Glomerular endothelial cell (primary cell): ENCODE data around the gene SLC5A11. TPM values are rescaled to one million over a fixed set of nuclear protein-coding genes. Genes with fewer than 3 reads are reported as not detected.
"Not testable (repeated sequence)": the region's sequence is repeated elsewhere in the genome, so short reads cannot be mapped to it uniquely, and the experiment has no call there.

ENCODE experiments used
- DNase-seq: peaks from one replicate; pipeline ENCODE4 v3.0.0-alpha.2; 2011; ENCODE audit warnings: low read depth, low spot score; ENCODE audit errors: extremely low read depth
- total RNA-seq: library from RNA; depleted of rRNA; stranded (reverse); fragments of >200 nt; gene quantifications from 2 replicates; pipeline ENCODE4 v1.2.3, GENCODE V29; 2015

The SLC5A11 gene
- total RNA-seq, 1 donor from 2014 or later = 0.29 TPM

- DNase-seq = no peak
Observed at GRCh38 chr16:24834459-24835335, 11.1 kb upstream of the SLC5A11 start.

DNA sequence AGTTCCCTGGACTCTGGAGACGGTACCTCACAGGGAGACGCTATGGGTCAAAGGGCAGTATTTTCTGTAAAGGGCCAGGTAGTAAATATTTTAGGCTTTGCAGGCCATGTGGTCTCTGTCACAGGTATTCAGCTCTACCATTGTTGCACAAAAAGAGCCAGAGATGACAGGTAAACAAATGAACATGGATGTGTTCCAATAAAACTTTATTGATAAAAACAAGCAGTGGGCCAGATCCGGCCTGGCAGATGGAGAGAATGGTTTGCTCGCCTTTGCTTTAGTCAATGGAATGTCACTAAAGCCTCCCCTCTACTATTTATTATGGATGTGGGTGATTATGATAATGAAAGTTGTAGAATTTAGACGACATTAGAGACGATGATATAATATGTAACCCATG, 8.9 kb upstream of the SLC5A11 start:
- no peak for DNase-seq

DNA sequence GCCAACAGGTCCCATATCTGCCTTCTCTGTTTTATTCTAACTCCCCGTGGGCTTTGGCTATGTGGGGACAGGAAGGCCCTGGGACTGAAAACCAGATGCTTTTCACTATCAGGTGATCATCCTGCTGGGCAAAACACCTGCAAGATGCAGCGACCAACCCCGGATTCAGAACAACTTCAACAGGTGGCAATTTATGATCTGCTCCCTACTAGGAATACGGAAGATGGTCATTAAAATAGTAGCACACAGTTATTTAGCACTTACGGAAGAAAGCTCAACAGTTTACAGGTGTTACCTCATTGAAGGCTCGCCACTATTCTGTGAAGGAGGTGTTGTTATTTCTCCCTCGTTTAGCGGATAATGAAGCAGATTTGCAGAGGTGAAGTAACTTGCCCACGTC, 7.8 kb upstream of the SLC5A11 start:
- DNase-seq = no peak

DNA sequence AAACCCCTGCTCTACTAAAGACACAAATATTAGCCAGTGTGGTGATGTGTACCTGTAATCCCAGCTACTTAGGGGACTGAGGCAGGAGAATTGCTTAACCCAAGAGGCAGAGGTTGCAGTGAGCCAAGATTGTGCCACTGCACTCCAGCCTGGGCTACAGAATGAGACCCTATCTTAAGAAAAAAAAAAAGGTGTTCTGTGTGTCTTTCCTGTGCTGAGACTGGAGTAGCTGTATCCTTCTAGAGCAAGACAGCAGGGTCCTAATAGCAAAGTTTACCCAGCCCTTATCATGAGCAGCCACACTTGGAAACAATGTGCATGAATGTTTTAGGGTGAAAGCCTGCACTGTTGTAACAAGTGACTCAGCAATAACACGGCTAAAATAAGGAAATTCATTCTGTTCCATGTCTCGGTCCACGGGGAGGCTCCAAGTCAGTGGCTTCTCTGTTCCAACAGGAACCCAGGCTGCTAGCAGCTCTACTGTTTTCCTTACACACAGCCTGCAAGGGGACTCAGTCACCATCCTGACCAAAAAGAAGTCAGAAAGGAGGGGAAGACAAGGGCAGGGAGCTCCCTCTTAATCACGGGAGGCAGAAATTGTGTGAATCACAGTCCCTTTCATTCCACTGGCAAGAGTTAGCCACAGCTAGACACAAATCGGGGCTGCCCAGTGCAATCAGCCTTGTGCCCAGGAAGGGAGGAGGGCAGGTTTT, 7.1 kb upstream of the SLC5A11 start:
- no peak for DNase-seq

- no peak for DNase-seq
Observed at GRCh38 chr16:24839347-24839972, 6.3 kb upstream of the SLC5A11 start.

DNA sequence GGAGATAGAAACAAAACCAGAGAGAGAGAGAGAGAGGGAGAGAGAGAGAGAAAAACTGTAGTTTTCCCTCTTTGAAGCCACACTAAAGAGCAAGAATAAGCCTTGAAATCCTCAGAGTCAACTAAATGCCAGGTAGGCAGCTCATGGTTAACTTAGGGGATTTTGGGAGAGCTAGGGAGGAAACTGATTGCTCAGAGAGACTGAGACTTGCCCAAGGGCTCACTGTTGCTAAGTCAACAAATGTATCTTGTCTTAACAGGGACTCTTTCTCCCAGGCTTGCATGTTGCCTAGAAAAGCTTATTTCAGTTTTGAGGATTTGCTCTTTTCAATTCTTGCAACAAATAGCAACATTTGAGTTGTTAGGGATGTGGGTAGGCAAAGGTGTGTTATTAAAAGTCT, 4.5 kb upstream of the SLC5A11 start:
- no peak for DNase-seq

- DNase-seq = no peak
Observed at GRCh38 chr16:24844101-24845030, 1.4 kb upstream of the SLC5A11 start.

DNA sequence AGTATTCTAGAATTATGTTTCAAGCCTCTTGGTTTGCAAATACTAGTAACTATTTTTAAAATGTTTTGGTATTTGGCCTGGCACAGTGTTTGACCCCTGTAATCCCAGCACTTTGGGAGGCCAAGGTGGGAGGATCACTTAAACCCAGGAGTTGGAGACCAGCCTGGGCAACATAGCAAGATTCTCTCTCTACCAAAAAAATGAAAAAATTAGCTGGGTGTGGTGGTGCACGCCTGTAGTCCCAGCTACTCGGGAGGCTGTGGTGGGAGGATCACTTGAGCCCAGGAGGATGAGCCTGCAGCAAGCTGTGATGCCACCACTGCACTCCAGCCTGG, 765 bp upstream of the SLC5A11 start:
- DNase-seq = not testable (repeated sequence)

- DNase-seq = no peak
Observed at GRCh38 chr16:24846548-24847357, 990 bp downstream of the SLC5A11 start.

DNA sequence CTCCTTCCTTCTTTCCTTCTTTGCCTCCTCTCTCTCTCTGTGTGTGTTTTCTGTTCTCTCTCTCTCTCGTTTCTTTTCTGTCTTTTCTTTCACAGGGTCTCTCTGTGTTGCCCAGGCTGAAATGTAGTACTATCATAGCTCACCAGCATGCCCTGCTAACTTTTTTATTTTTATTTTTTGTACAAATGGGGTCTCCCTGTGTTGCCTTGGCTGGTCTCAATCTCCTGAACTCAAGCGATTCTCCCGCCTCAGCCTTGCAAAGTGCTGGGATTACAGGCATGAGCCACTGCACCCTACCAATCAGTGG, 1.5 kb downstream of the SLC5A11 start:
- DNase-seq = no peak

DNA sequence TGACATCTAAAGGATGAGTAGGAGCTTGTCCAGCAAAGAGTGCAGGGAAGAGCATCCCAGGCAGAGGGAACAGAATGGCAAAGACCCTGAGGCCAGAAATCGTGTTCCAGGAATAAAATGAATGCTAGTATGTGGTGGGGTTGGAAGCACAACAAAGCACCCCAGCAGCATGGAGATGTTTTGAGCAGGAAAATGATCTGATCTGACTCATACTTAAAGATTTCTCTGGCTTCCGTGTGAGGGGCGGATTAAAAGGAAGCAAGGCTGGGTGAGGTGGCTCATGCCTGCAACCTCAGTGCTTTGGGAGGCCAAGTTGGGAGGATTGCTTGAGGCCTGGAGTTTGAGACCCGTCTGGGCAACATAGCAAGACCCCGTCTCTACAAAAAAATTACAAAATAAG, 2.3 kb downstream of the SLC5A11 start:
- no peak for DNase-seq

DNA sequence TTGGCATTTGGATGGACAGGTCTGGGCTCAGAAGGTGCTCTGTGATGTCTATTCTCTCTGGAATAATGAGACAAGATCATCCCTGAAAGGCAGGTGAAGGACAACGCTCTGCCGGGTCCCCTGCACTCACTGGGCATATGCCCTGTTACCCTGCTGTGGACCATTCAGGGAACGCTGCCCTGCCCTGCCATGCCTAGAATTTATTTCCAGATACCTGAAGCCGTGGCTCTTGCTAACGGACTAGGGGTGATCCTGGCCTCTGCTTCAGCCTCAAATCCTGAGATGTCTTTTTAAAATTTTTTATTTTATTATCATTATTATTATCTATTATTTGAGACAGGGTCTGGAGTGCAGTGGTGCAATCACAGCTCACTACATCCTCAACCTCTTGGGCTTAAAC, 3.9 kb downstream of the SLC5A11 start:
- no peak for DNase-seq

DNA sequence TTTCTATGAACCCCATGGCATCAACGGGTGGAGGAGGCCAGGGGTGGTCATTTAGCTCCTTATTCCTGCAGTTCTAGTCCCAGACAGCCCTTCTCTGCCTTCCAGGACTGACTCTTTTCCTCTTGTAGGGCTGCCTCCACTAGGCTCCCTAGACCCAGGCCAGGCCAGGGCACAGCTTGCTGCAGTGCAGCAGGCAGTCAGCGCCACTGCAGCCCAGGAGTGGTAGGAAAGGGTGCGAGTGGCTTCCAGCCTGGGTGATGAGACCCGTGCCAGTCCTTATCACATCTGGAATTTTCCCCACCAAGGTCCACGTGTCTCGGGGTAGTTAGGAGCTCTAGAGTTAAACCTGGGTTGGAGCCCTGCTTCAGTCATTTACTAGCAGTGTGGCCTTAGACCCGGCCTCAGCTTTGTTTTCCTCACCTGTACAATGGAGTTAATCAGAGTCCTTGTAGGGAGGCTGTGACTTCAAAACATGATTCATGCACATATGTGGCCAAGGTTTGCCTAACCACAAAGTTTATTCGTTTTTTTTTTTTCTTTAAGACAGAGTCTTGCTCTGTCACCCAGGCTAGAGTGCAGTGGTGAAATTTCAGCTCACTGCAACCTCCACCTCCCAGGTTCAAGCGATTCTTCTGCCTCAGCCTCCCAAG, 4.7 kb downstream of the SLC5A11 start:
- DNase-seq = no peak

GRCh38 chr16:24851700-24852099, 5.9 kb downstream of the SLC5A11 start:
- no peak for DNase-seq

DNA sequence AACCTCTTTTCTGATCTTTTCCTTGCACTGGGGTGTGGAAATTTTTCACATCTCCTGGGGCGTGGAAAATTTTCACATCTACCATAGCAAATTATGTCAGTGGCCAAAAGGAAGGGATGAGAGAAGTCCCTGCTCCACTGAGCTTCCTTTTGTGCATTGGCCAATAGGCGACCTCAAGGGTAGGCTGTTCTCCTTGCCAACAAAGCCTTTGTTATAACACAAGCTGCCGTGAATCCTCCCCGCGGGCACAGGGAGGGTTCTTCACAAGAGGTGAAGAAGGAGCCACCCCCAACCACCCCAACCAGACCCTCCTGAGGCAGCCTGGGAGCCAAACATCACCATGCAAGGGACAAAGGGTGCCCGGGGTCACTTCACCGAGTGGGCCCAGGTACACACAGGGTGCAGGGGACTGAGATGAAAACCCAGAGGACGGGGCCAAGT, 6.5 kb downstream of the SLC5A11 start:
- no peak for DNase-seq

- no peak for DNase-seq
Observed at GRCh38 chr16:24853169-24853824, 7.5 kb downstream of the SLC5A11 start.

- no peak for DNase-seq
Observed at GRCh38 chr16:24853830-24854229, 8.1 kb downstream of the SLC5A11 start.

- DNase-seq = no peak
Observed at GRCh38 chr16:24854607-24855171, 8.9 kb downstream of the SLC5A11 start.

DNA sequence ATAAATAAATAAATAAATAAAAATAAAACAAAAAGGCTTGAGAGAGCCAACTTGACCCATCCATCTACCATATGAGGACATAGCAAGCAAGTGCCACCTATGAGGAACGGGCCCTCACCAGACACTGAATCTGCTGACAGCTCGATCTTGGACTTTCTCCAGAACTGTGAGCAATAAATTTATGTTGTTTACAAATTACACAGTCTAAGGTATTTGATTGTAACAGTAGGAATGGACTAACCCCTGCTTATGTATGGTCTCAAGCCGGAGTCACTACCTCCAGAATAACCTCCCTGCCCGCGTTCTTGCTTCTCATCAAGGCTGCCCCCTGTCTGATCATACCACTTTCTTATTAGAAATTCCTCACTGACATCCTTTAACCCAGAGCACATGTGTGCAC, 9.9 kb downstream of the SLC5A11 start:
- DNase-seq = no peak
